Eye (tissue), 1 donor: ENCODE measurements around the gene ARL15.
"Not testable (repeated sequence)": the region's sequence is repeated elsewhere in the genome, so short reads cannot be mapped to it uniquely, and the experiment has no call there.

Experiments
- DNase-seq: peaks from one replicate; pipeline ENCODE4 v3.0.0-alpha.2; 2015

ARL15 gene

DNA sequence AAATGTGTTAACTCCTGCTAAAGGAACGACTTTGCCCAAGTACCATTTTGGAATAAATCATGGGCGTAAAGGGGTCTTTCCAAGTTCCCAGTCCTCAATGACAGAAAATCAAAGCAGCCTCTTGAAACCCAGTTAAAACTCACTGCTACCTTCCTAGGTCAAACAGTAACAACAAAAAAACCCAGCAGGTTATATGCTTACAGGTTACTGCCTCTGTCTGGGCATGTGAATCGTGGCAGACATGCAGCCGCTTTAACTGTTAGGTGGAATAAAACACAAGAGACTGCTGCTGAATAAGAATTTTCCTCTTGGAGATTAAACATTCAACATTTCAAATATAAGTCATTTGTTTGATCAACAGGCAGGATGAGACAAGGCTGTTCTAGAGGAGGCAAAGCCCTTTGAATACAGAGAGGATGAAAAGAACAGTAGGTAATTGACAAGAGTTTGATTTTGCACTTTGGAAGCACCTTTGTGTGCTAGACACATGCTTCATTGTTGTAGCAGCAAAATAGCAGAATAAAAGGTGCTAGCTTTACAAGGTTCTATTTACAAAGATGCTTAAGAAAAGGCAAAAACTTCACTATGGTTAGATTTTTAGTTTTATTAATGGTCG is 430.6 kb downstream of the ARL15 start:
- DNase-seq: no peak

DNA sequence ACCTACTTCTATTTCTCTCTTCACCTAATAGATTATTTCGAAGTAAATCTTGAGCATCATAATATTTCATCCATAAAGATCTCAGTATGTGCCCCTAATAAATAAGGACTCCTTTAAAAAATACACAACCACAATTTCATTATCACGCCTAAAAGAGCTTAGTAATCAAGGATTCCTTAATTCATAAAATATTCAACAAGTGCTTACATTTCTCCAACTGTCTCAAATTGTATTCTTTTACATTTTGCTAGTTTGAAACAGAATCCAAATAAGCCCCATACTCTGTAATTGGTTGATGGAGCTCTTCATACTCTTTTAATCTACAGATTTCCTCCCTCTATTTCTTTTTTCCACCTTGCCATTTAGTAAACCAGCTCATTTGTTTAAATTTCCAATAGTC is 432.4 kb downstream of the ARL15 start:
- no peak for DNase-seq

DNA sequence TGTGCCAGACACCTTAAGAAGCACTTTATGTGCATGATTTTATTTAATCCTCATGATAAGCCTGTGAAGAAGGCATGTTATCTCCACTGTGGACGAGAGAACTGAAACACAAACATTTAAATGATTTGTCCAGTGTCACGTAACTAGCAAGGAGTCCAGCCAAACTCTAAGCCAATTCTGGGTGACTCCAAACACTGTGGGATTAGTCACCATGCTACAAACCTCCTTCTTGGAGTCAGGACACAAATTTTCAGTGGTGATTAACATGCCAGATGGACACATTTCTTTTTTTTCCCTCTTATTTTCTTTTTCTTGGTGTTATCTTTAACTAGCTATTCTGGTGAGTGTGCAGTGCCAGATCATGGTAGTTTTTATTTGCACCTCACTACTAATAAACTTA is 433.1 kb downstream of the ARL15 start:
- no peak for DNase-seq

DNA sequence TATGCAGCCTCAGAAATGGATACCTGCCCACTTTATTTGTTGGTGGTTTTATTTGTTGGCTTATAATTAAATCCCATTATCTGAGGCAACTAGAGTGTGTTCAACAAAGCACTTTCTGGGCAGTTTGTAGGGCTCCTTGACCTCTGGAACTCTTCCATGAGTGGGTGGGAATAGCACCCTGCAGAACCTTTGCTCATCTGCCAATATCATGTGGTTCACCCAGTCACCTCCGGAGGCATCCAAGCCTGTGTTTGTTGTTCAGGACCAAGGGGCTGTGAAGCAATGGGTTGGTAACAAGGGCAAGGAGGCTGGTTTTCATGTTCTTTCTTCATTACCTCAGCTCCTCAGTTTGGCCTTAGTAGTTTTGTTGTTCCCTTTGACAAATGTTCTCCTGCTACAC is 436.0 kb downstream of the ARL15 start:
- no peak for DNase-seq

DNA sequence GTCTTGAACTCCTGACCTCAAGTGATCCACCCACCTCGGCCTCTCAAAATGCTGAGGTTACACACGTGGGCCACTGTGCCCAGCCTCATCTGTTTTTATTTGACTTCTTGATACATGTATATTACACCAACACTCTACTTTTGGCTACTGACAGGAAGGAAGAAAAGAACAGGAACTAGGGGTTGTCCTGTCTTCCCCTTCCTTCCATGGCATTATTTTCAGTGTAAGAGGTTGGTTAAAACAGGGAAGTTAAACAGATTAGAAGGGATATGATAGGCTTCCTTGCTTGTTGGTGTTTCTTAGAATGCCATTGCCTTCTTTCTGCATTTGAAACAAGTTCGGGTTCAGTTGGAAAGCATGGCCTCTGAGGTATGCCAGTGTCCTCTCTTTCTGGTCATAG is 437.1 kb downstream of the ARL15 start:
- no peak for DNase-seq

DNA sequence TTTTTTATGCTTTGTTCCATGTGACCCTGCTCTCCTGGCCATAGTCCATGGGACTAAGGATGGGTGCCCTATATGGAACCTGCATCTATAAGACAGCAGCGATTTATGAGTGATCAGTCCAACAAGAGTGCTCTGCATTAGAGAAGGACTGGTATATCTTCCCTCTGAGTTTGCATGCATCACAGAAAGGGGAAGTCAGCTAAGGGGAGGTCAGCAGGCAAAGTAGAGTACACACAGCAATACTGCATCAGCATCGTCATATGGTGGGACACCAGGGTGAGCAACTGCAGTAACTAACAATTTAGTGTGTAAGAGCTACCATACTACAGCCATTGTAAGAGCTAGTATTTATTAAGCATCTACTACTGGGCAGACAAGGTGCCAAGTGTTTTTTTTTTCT is 438.6 kb downstream of the ARL15 start:
- DNase-seq: no peak

DNA sequence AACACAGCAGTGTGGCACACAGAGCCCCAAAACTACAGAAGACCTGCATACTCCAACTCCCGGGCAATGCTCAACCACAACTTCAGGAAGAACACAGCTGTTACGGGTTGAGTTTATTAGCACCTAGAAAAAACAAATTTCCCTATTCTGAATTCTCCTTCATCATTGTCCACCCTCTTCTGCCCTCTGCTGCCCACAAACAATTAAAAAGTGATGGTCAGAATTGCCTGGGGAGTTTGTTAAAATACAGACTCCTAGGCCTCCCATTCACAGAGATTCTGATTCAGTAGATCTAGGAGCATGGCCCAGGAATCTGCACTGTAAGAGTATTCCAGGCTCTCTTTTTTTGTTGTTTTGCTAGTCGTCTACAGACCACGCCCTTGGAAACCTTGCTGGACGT is 439.3 kb downstream of the ARL15 start:
- no peak for DNase-seq

DNA sequence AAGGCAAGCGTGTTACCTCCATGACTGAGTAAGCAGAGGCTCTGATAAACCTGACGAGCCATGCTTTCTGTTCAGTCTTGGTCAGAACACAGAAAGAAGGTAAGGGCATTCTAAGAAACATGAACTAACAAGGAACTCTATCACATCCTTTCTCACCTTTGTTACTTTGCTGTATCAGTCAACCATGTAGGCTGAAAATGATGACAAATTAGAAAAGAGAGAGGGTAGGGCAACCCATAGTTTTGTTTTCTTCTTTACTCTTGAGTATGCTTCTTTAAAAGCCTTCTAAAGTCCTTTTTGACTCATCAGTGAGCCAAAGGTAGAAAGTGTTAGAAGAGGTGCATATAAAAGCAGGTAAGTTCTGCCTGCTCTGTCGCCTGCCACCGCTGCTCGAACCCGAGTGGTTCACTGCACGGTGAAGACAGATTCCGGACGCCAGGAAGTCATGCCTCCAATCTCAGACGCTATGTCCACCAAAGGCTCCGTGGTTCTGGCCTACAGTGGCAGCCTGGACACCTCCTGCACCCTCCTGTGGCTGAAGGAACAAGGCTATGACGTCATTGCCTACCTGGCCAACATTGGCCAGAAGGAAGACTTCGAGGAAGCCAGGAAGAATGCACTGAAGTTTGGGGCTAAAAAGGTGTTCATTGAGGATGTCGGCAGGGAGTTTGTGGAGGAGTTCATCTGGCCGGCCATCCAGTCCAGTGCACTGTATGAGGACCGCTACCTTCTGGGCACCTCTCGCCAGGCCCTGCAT is 451.5 kb downstream of the ARL15 start:
- DNase-seq: no peak

DNA sequence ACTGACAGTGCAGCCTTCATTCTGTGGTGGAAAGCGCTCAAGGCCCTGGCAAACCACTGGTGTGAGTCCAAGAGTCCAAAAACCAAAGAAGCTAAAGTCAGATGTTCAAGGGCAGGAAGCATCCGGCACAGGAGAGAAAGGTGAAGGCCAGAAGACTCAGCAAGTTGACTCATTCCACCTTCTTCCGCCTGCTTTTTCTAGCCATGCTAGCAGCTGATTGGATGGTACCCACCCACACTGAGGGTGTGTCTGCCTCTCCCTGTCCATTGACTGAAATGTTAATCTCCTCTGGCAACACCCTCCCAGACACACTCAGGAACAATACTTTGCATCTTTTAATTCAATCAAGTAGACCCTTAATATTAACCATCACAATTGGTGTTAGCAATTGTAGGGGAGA is 453.9 kb downstream of the ARL15 start:
- DNase-seq: no peak

DNA sequence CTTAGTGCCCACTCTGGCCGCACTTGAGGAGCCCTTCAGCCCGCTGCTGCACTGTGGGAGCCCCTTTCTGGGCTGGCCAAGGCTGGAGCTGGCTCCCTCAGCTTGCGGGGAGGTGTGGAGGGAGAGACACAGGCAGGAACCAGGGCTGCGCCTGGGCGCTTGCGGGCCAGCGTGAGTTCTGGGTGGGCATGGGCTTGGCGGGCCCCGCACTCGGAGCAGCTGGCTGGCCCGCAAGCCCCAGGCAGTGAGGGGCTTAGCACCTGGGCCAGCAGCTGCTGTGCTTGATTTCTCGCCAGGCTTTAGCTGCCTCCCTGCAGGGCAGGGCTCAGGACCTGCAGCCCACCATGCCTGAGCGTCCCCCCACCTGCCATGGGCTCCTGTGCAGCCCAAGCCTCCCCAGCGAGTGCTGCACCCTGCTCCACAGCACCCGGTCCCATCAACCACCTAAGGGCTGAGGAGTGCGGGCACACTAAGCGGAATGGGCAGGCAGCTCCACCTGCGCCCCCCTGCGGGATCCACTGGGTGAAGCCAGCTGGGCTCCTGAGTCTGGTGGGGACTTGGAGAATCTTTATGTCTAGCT is 473.4 kb downstream of the ARL15 start:
- not testable (repeated sequence) for DNase-seq

DNA sequence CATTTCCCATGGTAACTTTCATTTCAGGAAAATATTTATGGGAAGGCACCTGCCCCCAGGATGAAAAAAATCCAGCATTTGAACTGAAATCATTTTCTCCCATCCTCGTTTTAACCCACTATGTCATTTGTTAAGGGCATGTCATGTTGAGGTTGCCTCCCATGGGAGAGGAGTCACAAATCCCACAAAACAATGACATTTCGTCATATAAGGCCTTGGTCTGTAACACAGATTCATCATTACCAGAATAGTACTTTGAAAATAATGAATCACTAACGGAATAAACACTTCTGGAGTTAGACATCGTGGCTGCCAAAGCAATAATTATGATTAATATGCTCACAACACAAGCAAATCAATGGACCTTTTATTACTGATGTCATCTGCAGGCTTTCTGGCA is 475.9 kb downstream of the ARL15 start:
- DNase-seq: no peak
